HUES6 (cell line): ENCODE data around the gene EDRF1.

Experiments used
- H3K27ac ChIP-seq: 2 replicates; pipeline ENCODE4 v1.7.0; 2013; ENCODE audit warnings: low read depth, mild to moderate bottlenecking, low read length, inconsistent platforms
- H3K27me3 ChIP-seq: 2 replicates; pipeline ENCODE4 v1.6.1; 2013; ENCODE audit warnings: low read length; ENCODE audit not compliant: control insufficient read depth, insufficient read depth
- H3K36me3 ChIP-seq: 2 replicates; pipeline ENCODE4 v1.6.1; 2013; ENCODE audit warnings: low read length; ENCODE audit not compliant: control insufficient read depth, insufficient read depth
- H3K4me1 ChIP-seq: 2 replicates; pipeline ENCODE4 v1.6.1; 2013; ENCODE audit warnings: low read length; ENCODE audit not compliant: control insufficient read depth, insufficient read depth
- H3K4me3 ChIP-seq: 2 replicates; pipeline ENCODE4 v1.5.1; 2013; ENCODE audit warnings: low read depth, low read length
- H3K9ac ChIP-seq: one replicate; pipeline ENCODE4 v1.6.1; 2013; ENCODE audit warnings: mild to moderate bottlenecking, low read length
- H3K9me3 ChIP-seq: 2 replicates; pipeline ENCODE4 v1.6.1; 2013; ENCODE audit warnings: low read depth, low read length; ENCODE audit not compliant: control insufficient read depth, insufficient read depth

EDRF1 gene

GRCh38 chr10:125795637-125796190 is 76.2 kb downstream of the EDRF1 start:
- no peak overlapping the region for H3K9ac ChIP-seq
- H3K4me1 ChIP-seq = no peaks in the 10 kb centered on the region
- H3K36me3 ChIP-seq = peaks cover 61% of the 10 kb centered on the region
- H3K9me3 ChIP-seq = no peaks in the 10 kb centered on the region
- H3K27ac ChIP-seq = no peak overlapping the region
- H3K4me3 ChIP-seq = no peak overlapping the region
- no peaks in the 10 kb centered on the region for H3K27me3 ChIP-seq

GRCh38 chr10:125797424-125797823 is 77.9 kb downstream of the EDRF1 start:
- no peak overlapping the region for H3K4me3 ChIP-seq
- no peaks in the 10 kb centered on the region for H3K4me1 ChIP-seq
- H3K36me3 ChIP-seq = peaks cover 60% of the 10 kb centered on the region
- H3K9ac ChIP-seq = no peak overlapping the region
- no peaks in the 10 kb centered on the region for H3K9me3 ChIP-seq
- no peak overlapping the region for H3K27ac ChIP-seq
- H3K27me3 ChIP-seq = no peaks in the 10 kb centered on the region

DNA sequence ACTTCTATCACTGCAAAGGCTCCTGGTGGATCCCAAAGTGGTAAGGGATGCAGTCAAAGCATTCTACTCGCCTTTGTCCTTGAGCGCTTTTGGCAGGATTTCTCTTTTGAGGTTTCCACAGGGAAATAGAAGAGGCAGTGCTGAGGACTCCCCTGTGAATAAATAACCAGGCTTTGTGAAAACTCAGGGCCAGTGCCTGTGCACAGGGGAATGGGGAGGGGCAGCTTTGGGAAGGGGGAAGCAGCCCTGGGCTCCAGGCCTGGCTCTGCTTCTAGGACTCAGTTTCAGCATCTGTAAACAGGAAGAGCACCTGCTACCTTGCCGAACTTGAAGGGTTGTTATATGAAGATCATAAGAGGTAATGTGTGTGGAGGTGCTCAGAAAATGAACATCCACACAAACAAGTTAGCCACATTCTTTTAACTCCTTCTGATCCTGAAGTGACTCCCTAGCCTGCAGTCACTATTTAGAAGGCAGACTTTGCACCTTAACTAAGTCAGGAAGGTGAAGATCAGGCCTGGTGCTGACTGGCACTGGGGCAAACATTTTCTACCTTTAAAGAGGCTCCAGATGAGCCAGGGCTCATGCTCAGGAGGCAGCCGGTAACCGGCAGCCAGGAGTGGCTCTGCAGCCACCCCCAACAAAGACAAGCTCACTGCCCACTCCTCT is 78.6 kb downstream of the EDRF1 start:
- Histone ChIP-seq H3K36me3 (peaks cover 57% of the 10 kb centered on the region), H3K27ac (no peak overlapping the region), H3K9me3 (no peaks in the 10 kb centered on the region), H3K9ac (no peak overlapping the region), H3K27me3 (no peaks in the 10 kb centered on the region), H3K4me1 (no peaks in the 10 kb centered on the region), H3K4me3 (no peak overlapping the region)

DNA sequence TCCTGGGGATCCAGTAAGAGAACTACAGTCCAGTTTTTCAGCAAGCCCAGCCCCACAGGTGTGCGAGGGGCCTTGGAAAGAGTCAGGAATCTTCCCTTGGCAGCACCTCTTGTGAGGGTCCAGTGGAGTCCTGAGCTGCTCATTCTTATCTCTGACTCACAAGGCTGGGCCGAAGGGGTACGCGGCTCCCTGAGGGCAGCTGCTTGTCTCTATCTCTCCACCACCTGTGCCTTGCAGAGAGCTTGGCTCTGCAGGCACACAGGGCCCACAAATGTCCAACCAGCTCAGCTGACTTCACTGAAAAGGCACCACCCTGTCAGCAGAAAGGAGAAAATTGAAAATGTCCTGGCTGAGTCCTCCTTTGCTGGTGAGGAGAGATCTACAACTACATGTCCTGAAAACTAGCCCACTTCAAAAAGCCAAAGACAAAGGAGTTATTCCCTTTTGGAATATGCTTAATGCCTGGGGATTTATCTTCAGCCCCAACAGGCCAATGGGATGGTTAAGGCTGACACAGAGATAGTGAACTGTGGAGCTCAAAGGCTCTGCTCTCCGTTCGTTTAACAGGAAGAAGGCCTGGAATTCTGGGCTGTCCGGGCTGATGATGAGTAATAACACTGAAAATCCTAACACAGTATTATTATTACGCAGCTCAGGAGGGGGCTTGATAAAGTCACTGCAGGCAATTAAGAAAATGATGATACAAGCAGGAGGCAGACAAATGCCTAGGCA is 80.1 kb downstream of the EDRF1 start:
- Histone ChIP-seq H3K27ac (no peak overlapping the region), H3K4me1 (peaks cover 6% of the 10 kb centered on the region), H3K36me3 (peaks cover 50% of the 10 kb centered on the region), H3K27me3 (no peaks in the 10 kb centered on the region), H3K4me3 (no peak overlapping the region), H3K9ac (no peak overlapping the region), H3K9me3 (no peaks in the 10 kb centered on the region)

DNA sequence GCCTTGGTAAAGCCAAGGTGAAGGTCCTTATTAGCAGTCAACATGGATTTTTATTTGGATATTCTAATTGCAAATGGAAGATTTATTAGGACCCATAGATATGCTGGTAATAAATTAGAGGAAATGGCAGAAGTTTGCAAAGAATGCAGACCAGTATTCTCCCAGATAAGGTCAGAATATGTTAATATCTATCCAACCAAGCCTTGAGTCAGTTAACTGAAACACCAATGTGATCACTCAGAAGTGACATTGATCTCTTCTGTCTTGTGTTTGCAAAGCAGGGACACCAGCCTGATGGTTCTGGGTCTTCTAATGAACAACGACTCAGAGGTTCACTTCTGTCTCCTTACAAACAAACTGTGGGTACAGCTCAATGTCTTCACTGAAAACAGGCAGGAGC is 82.1 kb downstream of the EDRF1 start:
- Histone ChIP-seq H3K4me3 (no peak overlapping the region), H3K9me3 (no peaks in the 10 kb centered on the region), H3K27ac (no peak overlapping the region), H3K36me3 (peaks cover 49% of the 10 kb centered on the region), H3K27me3 (no peaks in the 10 kb centered on the region), H3K9ac (no peak overlapping the region), H3K4me1 (peaks cover 6% of the 10 kb centered on the region)

DNA sequence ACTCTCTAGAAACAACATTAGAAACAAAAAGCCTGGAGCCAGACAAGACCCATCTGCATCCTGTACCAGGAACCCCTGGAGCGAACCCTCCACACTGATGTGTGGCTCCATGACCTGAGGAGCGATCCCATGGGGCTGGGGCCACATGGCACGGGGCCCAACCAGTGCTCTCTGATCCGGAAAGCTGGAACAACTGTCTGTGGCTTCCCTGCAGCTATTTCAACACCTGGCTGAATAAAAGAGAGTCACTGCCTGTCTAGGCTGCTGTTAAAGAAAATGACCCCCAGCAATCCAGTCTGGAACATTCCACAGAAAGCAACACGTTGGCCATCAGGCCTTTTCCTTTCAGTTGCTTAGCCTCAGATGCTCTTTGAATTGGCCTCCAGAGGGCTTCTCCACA is 82.6 kb downstream of the EDRF1 start:
- Histone ChIP-seq H3K4me1 (peaks cover 6% of the 10 kb centered on the region), H3K9me3 (no peaks in the 10 kb centered on the region), H3K36me3 (peaks cover 51% of the 10 kb centered on the region), H3K27ac (no peak overlapping the region), H3K27me3 (no peaks in the 10 kb centered on the region), H3K4me3 (no peak overlapping the region), H3K9ac (no peak overlapping the region)

GRCh38 chr10:125802739-125803138 is 83.2 kb downstream of the EDRF1 start:
- Histone ChIP-seq H3K4me3 (no peak overlapping the region), H3K9ac (no peak overlapping the region), H3K27me3 (no peaks in the 10 kb centered on the region), H3K9me3 (no peaks in the 10 kb centered on the region), H3K27ac (no peak overlapping the region), H3K4me1 (peaks cover 6% of the 10 kb centered on the region), H3K36me3 (peaks cover 51% of the 10 kb centered on the region)

DNA sequence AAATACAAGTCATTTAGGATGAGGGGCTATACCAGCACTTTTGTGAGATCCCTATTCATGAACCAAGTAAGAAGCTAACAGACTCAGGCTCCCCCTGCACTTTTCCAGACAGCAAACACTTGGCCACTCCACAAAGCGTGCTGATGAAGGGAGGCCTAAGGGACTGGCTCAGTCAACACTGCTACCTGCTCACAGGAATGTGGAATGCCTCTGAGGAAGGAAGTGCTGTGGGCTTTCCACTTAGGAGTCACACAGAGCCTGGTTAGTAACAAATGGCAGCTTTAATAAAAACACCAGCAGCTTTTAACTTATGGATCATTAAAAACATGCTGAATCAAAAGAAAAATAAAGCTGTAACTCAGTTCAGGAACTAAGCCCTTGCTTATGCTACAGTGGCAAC is 88.5 kb downstream of the EDRF1 start:
- H3K9me3 ChIP-seq = no peaks in the 10 kb centered on the region
- no peak overlapping the region for H3K27ac ChIP-seq
- H3K27me3 ChIP-seq = no peaks in the 10 kb centered on the region
- no peak overlapping the region for H3K9ac ChIP-seq
- H3K36me3 ChIP-seq = peaks cover 67% of the 10 kb centered on the region
- H3K4me1 ChIP-seq = peaks cover 6% of the 10 kb centered on the region
- no peak overlapping the region for H3K4me3 ChIP-seq

- Histone ChIP-seq H3K9ac (no peak overlapping the region), H3K4me1 (no peaks in the 10 kb centered on the region), H3K27ac (no peak overlapping the region), H3K9me3 (no peaks in the 10 kb centered on the region), H3K27me3 (no peaks in the 10 kb centered on the region), H3K4me3 (no peak overlapping the region), H3K36me3 (peaks cover 81% of the 10 kb centered on the region)
These were observed 91.7 kb downstream of the EDRF1 start for GRCh38 chr10:125811251-125811650.

DNA sequence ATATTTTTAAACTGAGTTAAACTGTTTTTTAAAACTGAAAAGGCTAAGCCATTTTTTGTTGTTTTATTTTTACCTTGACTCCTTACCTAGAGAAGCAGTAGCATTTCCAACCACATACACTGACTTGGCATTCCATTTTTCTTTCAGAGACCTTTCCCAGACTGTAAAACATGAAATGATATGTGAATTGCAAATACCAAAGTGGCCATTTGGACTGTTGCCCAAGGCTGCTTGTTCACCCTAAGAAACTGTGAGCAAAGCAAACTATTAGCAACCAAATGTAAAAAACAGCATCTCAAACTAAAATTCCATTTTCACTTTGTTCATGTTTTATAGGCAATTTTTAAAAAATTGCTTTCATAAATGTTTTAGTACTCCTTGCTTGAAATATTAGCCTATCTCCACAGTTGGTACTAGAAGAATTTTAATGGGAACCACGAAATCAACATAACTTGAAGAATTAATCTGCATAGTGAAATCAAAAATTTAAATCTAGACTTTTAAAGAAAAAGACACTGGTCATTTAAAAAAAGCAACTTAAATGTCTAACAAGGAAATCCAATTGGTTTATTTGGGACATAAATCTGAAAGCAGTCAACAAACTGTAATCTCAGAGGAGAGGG is 92.7 kb downstream of the EDRF1 start:
- H3K9ac ChIP-seq = no peak overlapping the region
- no peak overlapping the region for H3K27ac ChIP-seq
- no peaks in the 10 kb centered on the region for H3K9me3 ChIP-seq
- no peaks in the 10 kb centered on the region for H3K27me3 ChIP-seq
- H3K4me1 ChIP-seq = no peaks in the 10 kb centered on the region
- no peak overlapping the region for H3K4me3 ChIP-seq
- H3K36me3 ChIP-seq = peaks cover 72% of the 10 kb centered on the region
